HEK293 (cell line): Measurements from ENCODE around the gene AFF2.
A peak's percentile ranks its signal among the peaks of the same experiment; 100 is the strongest.

ENCODE experiments used
- CTCF ChIA-PET: fragments of 350-600 bp; formaldehyde crosslinking; extraction: SDS; loops from one replicate; lab custom pipeline; 2021; ENCODE audit warnings: antibody characterized with exemption; lab: Yijun Ruan, JAX
- POLR2A ChIA-PET: fragments of 300-600 bp; formaldehyde crosslinking; extraction: SDS; loops from one replicate; lab custom pipeline; 2020; ENCODE audit warnings: antibody characterized with exemption, inconsistent platforms; lab: Yijun Ruan, JAX
- H3K27ac ChIP-seq: fragments of 200-500 bp; sonication (Bioruptor generic); 2 replicates; pipeline ENCODE4 v1.5.1; 2014; ENCODE audit warnings: low read depth, low read length, control low read depth, inconsistent platforms; ENCODE audit errors: extremely low read depth
- H3K36me3 ChIP-seq, 2 experiments: fragments of 200-500 bp in 1 of 2; sonication (Bioruptor generic) in 1 of 2; 1 replicate in 1 of 2; 2 replicates in 1 of 2; pipeline ENCODE4 v1.5.1; 2014 to 2017; ENCODE audit warnings: inconsistent platforms in 2 of 2, low read length in 2 of 2; ENCODE audit not compliant: control insufficient read depth in 2 of 2, insufficient read depth in 1 of 2
- H3K4me1 ChIP-seq: fragments of 200-500 bp; sonication (Bioruptor generic); 2 replicates; pipeline ENCODE4 v1.5.1; 2014; ENCODE audit warnings: mild to moderate bottlenecking, low read length, inconsistent platforms; ENCODE audit not compliant: control insufficient read depth, insufficient read depth
- H3K4me3 ChIP-seq: 2 replicates; pipeline ENCODE4 v1.5.1; 2011; ENCODE audit warnings: low read depth, mild to moderate bottlenecking, control low read depth, low read length, moderate library complexity
- H3K9me3 ChIP-seq: fragments of 200-500 bp; sonication (Bioruptor generic); 2 replicates; pipeline ENCODE4 v1.5.1; 2014; ENCODE audit warnings: low read depth, low read length, inconsistent platforms; ENCODE audit not compliant: control insufficient read depth, insufficient read depth
- FEZF1 ChIP-seq: fragments of 450-650 bp; formaldehyde crosslinking; IDR thresholded peaks from 2 replicates; pipeline ENCODE4 v1.5.1; 2016; ENCODE audit warnings: missing biosample characterization, missing genetic modification characterization
- GLIS2 ChIP-seq: fragments of 450-650 bp; formaldehyde crosslinking; IDR thresholded peaks from 2 replicates; pipeline ENCODE4 v1.5.1; 2016; ENCODE audit warnings: missing biosample characterization, missing genetic modification characterization
- HOXC10 ChIP-seq: sonication (generic); formaldehyde crosslinking; IDR thresholded peaks from 2 replicates; pipeline ENCODE4 v1.8.1; 2023; ENCODE audit warnings: mild to moderate bottlenecking, missing genetic modification reagents
- KLF10 ChIP-seq: fragments of 450-650 bp; IDR thresholded peaks from 2 replicates; pipeline ENCODE4 v1.5.1; 2018; ENCODE audit warnings: missing biosample characterization, mild to moderate bottlenecking, missing genetic modification characterization
- PRDM6 ChIP-seq: fragments of 450-650 bp; formaldehyde crosslinking; IDR thresholded peaks from 2 replicates; pipeline ENCODE4 v1.5.1; 2017; ENCODE audit warnings: missing biosample characterization, missing genetic modification characterization
- SALL2 ChIP-seq: fragments of 450-650 bp; formaldehyde crosslinking; IDR thresholded peaks from 2 replicates; pipeline ENCODE4 v1.5.0; 2017; ENCODE audit warnings: missing biosample characterization, mild to moderate bottlenecking, missing genetic modification characterization, borderline replicate concordance
- SCRT1 ChIP-seq: fragments of 450-650 bp; formaldehyde crosslinking; IDR thresholded peaks from 2 replicates; pipeline ENCODE4 v1.5.1; 2016; ENCODE audit warnings: missing biosample characterization, missing genetic modification characterization, borderline replicate concordance
- SCRT2 ChIP-seq: fragments of 450-650 bp; formaldehyde crosslinking; IDR thresholded peaks from 2 replicates; pipeline ENCODE4 v1.5.1; 2016; ENCODE audit warnings: missing biosample characterization, missing genetic modification characterization
- ZBTB17 ChIP-seq: fragments of 450-650 bp; formaldehyde crosslinking; IDR thresholded peaks from 2 replicates; pipeline ENCODE4 v1.5.1; 2016; ENCODE audit warnings: missing biosample characterization, missing genetic modification characterization
- ZNF138 ChIP-seq: fragments of 450-650 bp; formaldehyde crosslinking; IDR thresholded peaks from 2 replicates; pipeline ENCODE4 v1.5.1; 2016; ENCODE audit warnings: missing biosample characterization, missing genetic modification characterization, borderline replicate concordance
- ZNF19 ChIP-seq: fragments of 450-650 bp; formaldehyde crosslinking; IDR thresholded peaks from 2 replicates; pipeline ENCODE4; 2016; ENCODE audit warnings: missing biosample characterization, missing genetic modification characterization, low read depth
- ZNF335 ChIP-seq: fragments of 450-650 bp; formaldehyde crosslinking; conservative IDR thresholded peaks from 2 replicates; pipeline ENCODE4 v1.5.1; 2016; ENCODE audit warnings: missing biosample characterization, missing genetic modification characterization
- ZNF366 ChIP-seq: fragments of 450-650 bp; formaldehyde crosslinking; conservative IDR thresholded peaks from 2 replicates; pipeline ENCODE4 v1.5.1; 2016; ENCODE audit warnings: missing biosample characterization, missing genetic modification characterization
- ZNF416 ChIP-seq: fragments of 450-650 bp; formaldehyde crosslinking; IDR thresholded peaks from 2 replicates; pipeline ENCODE4 v1.5.1; 2016; ENCODE audit warnings: missing biosample characterization, missing genetic modification characterization
- ZNF501 ChIP-seq: fragments of 450-650 bp; formaldehyde crosslinking; IDR thresholded peaks from 2 replicates; pipeline ENCODE4 v1.5.1; 2016; ENCODE audit warnings: missing biosample characterization, missing genetic modification characterization
- ZNF518A ChIP-seq: fragments of 450-650 bp; formaldehyde crosslinking; conservative IDR thresholded peaks from 2 replicates; pipeline ENCODE4 v1.5.1; 2016; ENCODE audit warnings: low read depth, missing biosample characterization, missing genetic modification characterization
- ZNF558 ChIP-seq: fragments of 450-650 bp; formaldehyde crosslinking; IDR thresholded peaks from 2 replicates; pipeline ENCODE4 v1.5.1; 2016; ENCODE audit warnings: missing biosample characterization, missing genetic modification characterization
- ZNF561 ChIP-seq: fragments of 450-650 bp; IDR thresholded peaks from 2 replicates; pipeline ENCODE4 v1.5.1; 2018; ENCODE audit warnings: missing biosample characterization, missing genetic modification characterization, borderline replicate concordance
- ZNF626 ChIP-seq: fragments of 450-650 bp; sonication (Bioruptor Pico); formaldehyde crosslinking; IDR thresholded peaks from 2 replicates; pipeline ENCODE4 v1.5.1; 2018; ENCODE audit warnings: missing biosample characterization, missing genetic modification characterization, inconsistent platforms
- ZNF658 ChIP-seq: fragments of 450-650 bp; formaldehyde crosslinking; IDR thresholded peaks from 2 replicates; pipeline ENCODE4; 2016; ENCODE audit warnings: missing biosample characterization, missing genetic modification characterization
- ZNF701 ChIP-seq: fragments of 450-650 bp; formaldehyde crosslinking; IDR thresholded peaks from 2 replicates; pipeline ENCODE4 v1.5.1; 2016; ENCODE audit warnings: missing biosample characterization, missing genetic modification characterization
- ZNF776 ChIP-seq: fragments of 450-650 bp; formaldehyde crosslinking; IDR thresholded peaks from 2 replicates; pipeline ENCODE4 v1.5.0; 2017; ENCODE audit warnings: missing biosample characterization, missing genetic modification characterization, borderline replicate concordance
- ZSCAN18 ChIP-seq: fragments of 450-650 bp; formaldehyde crosslinking; IDR thresholded peaks from 2 replicates; pipeline ENCODE4 v1.5.1; 2016; ENCODE audit warnings: missing biosample characterization, missing genetic modification characterization
- TF ChIP-seq, protein P1 (sequence below): fragments of 450-650 bp; formaldehyde crosslinking; IDR thresholded peaks from 2 replicates; pipeline ENCODE4 v1.5.1; 2016; ENCODE audit warnings: missing biosample characterization, missing genetic modification characterization

The AFF2 gene

DNA sequence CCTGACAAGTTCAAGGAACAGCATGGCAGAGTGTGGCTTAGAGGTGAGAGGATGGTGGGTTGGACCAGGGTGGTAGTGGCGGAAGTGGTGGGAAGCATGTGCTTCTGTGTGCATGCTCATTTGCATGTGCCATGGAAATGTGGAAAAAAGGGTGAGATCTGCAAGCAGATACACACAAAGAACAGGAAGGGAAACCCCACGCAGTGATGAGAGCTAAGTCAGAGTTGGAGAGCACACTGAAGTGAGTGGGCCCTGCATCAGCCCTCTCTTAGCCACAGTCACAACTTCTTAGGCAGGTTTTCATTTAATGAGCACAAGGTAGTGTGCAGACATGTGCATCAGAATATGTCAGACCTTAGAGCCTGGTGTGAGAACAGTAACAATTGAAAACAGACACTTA is 483.8 kb downstream of the AFF2 start (continued):
- TF ChIP-seq, protein P1, sequence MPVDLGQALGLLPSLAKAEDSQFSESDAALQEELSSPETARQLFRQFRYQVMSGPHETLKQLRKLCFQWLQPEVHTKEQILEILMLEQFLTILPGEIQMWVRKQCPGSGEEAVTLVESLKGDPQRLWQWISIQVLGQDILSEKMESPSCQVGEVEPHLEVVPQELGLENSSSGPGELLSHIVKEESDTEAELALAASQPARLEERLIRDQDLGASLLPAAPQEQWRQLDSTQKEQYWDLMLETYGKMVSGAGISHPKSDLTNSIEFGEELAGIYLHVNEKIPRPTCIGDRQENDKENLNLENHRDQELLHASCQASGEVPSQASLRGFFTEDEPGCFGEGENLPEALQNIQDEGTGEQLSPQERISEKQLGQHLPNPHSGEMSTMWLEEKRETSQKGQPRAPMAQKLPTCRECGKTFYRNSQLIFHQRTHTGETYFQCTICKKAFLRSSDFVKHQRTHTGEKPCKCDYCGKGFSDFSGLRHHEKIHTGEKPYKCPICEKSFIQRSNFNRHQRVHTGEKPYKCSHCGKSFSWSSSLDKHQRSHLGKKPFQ (tag by site-specific recombination), result no peak
- no peak for TF ChIP-seq HOXC10 (CRISPR knock-in tag)
- no peak for TF ChIP-seq ZNF366 (tag by site-specific recombination)

DNA sequence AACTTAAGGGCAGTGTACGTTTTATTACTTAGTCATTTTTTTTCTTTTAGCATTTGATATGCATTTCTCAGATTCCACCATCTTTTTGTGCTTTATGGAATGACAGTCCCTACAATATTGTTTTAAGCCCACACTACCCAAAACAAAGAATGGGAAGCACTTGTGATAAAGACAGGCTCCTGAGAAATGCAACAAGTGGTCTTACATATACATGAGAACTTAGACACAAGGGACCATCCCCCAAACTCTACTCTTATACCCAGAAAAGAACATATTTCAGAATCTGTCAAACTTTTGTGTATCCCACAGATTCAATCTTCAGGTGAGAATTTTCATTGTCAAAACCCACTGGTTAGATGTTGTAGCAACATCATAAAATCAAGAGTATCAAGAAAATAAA is 491.1 kb downstream of the AFF2 start:
- no peak for TF ChIP-seq ZBTB17 (tag by site-specific recombination)
- TF ChIP-seq PRDM6, result no peak
- no peak for TF ChIP-seq ZNF561 (tag by site-specific recombination)
- no peak for TF ChIP-seq FEZF1 (tag by site-specific recombination)
- peak; percentile 57; the same call in 1 of the 2 replicates for TF ChIP-seq SCRT1 (tag by site-specific recombination)
- TF ChIP-seq ZNF658 (tag by site-specific recombination), result no peak
- no peak for TF ChIP-seq ZNF626 (tag by site-specific recombination)
- TF ChIP-seq ZNF416 (tag by site-specific recombination), result no peak
- TF ChIP-seq ZNF518A (tag by site-specific recombination), result no peak
- peak; percentile 68 for TF ChIP-seq SCRT2 (tag by site-specific recombination)
- CTCF ChIA-PET, result no interaction called here
- Histone ChIP-seq H3K9me3 (no peaks in the 10 kb centered on the region), H3K27ac (no peak overlapping the region), H3K36me3 (no peaks in the 10 kb centered on the region), H3K4me3 (no peak overlapping the region), H3K4me1 (no peaks in the 10 kb centered on the region)
- POLR2A ChIA-PET, result no interaction called here

GRCh38 chrX:148995661-148996060 is 495.2 kb downstream of the AFF2 start:
- H3K9me3 ChIP-seq, result no peaks in the 10 kb centered on the region
- CTCF ChIA-PET, result no interaction called here
- TF ChIP-seq ZNF776 (no peak), ZNF19 (tag by site-specific recombination) (no peak), ZSCAN18 (tag by site-specific recombination) (no peak), ZNF501 (no peak), ZNF701 (tag by site-specific recombination) (no peak), KLF10 (no peak), ZNF558 (tag by site-specific recombination) (no peak), SALL2 (tag by site-specific recombination) (no peak), ZNF335 (tag by site-specific recombination) (no peak), GLIS2 (tag by site-specific recombination) (no peak), ZNF138 (no peak)
- TF ChIP-seq, all 188 proteins: peak for 0
- no peak overlapping the region for H3K27ac ChIP-seq
- no peaks in the 10 kb centered on the region for H3K36me3 ChIP-seq
- H3K4me1 ChIP-seq, result no peaks in the 10 kb centered on the region
- no peak overlapping the region for H3K4me3 ChIP-seq
- POLR2A ChIA-PET, result no interaction called here
